A549 (cell line): Measurements from ENCODE around the gene ULK4. TPM values are rescaled to one million over a fixed set of nuclear protein-coding genes. Genes with fewer than 3 reads are reported as not detected.

Source experiments
- ATAC-seq, 2 experiments: fragments of 200-7000 bp in 1 of 2; fragments of >200 bp in 1 of 2; cut with Nextera tagmentation in 1 of 2; cut with Tn5 transposase in 1 of 2; 3 replicates each; pipeline versions ENCODE4 v1.8.0 to v1.9.1; 2018 to 2020; ENCODE audit warnings: mild to moderate bottlenecking in 1 of 2, moderate library complexity in 1 of 2
- CTCF ChIA-PET: fragments of 300-600 bp; sonication (Branson Sonifier 250); formaldehyde crosslinking; extraction: SDS; loops from one replicate; lab custom pipeline; 2021; ENCODE audit warnings: antibody characterized with exemption, inconsistent platforms; lab: Yijun Ruan, JAX
- POLR2A ChIA-PET: fragments of 350-600 bp; formaldehyde crosslinking; extraction: SDS; loops from one replicate; lab custom pipeline; 2021; ENCODE audit warnings: antibody characterized with exemption, inconsistent platforms; lab: Yijun Ruan, JAX
- DNase-seq, 2 experiments: peaks; one replicate each; pipeline versions ENCODE4 v3.0.0 to v3.0.0-alpha.2; 2011 to 2016; ENCODE audit warnings: low read depth in 1 of 2, low spot score in 1 of 2
- FAIRE-seq: peaks from 2 replicates; lab custom pipeline; 2011; peaks lifted over from hg19 to GRCh38; lab: Jason Lieb, UNC
- H3K27ac ChIP-seq, 2 experiments: fragments of >200 bp; sonication (Bioruptor Twin); formaldehyde crosslinking; 3 replicates each; pipeline ENCODE4 v1.5.1; 2016 to 2017
- H3K4me1 ChIP-seq: fragments of >200 bp; sonication (Bioruptor Twin); formaldehyde crosslinking; 3 replicates; pipeline ENCODE4 v1.6.1; 2016
- H3K4me2 ChIP-seq: fragments of >200 bp; sonication (Bioruptor Twin); formaldehyde crosslinking; 3 replicates; pipeline ENCODE4 v1.6.1; 2016
- H3K4me3 ChIP-seq: fragments of >200 bp; sonication (Bioruptor Twin); formaldehyde crosslinking; 3 replicates; pipeline ENCODE4 v1.5.1; 2016
- H3K9me3 ChIP-seq: fragments of >200 bp; sonication (Bioruptor Twin); formaldehyde crosslinking; 3 replicates; pipeline ENCODE4 v1.6.1; 2016
- BHLHE40 ChIP-seq: IDR thresholded peaks from 2 replicates; pipeline ENCODE4 v1.6.1; 2012; ENCODE audit warnings: low read depth, low read length, inconsistent platforms
- CHD2 ChIP-seq: fragments of 150-350 bp; IDR thresholded peaks from 2 replicates; pipeline ENCODE4 v1.6.1; 2014; ENCODE audit warnings: low read length; ENCODE audit not compliant: partially characterized antibody
- EHF ChIP-seq: fragments of 250-450 bp; sonication (Bioruptor Pico); IDR thresholded peaks from 2 replicates; pipeline ENCODE4 v1.5.0; 2020; ENCODE audit warnings: mild to moderate bottlenecking
- EHMT2 ChIP-seq: fragments of 200-600 bp; sonication (generic); IDR thresholded peaks from 2 replicates; pipeline ENCODE4 v1.6.1; 2016; ENCODE audit warnings: antibody characterized with exemption, low read depth, mild to moderate bottlenecking, moderate library complexity
- ESRRA ChIP-seq: fragments of 150-350 bp; IDR thresholded peaks from 2 replicates; pipeline ENCODE4 v1.6.1; 2014; ENCODE audit warnings: mild to moderate bottlenecking, low read length, borderline replicate concordance
- HDAC2 ChIP-seq: fragments of 200-600 bp; sonication (generic); IDR thresholded peaks from 2 replicates; pipeline ENCODE4 v1.6.1; 2016
- HOXB13 ChIP-seq: fragments of 250-450 bp; sonication (Bioruptor Pico); IDR thresholded peaks from 2 replicates; pipeline ENCODE4 v1.5.0; 2020; ENCODE audit warnings: low read depth, mild to moderate bottlenecking, moderate library complexity
- JUN ChIP-seq, 2 experiments: fragments of >200 bp; sonication (Bioruptor Twin); formaldehyde crosslinking; IDR thresholded peaks; 2 replicates in 1 of 2; 3 replicates in 1 of 2; pipeline ENCODE4 v1.6.1; 2016 to 2017
- KDM1A ChIP-seq: fragments of 200-600 bp; sonication (generic); IDR thresholded peaks from 2 replicates; pipeline ENCODE4 v1.6.1; 2016; ENCODE audit warnings: low read depth, mild to moderate bottlenecking
- MAZ ChIP-seq: fragments of 150-350 bp; IDR thresholded peaks from 2 replicates; pipeline ENCODE4 v1.6.1; 2014; ENCODE audit warnings: antibody characterized with exemption, low read depth, low read length, borderline replicate concordance
- MYC ChIP-seq: IDR thresholded peaks from 2 replicates; pipeline ENCODE4 v1.6.1; 2012; ENCODE audit warnings: mild to moderate bottlenecking, inconsistent platforms, low read length, improper control_type of control experiment, borderline replicate concordance
- NFE2L2 ChIP-seq: fragments of 150-350 bp; conservative IDR thresholded peaks from 2 replicates; pipeline ENCODE4 v1.6.1; 2014; ENCODE audit warnings: low read length
- NR3C1 ChIP-seq: fragments of >200 bp; sonication (Bioruptor Twin); formaldehyde crosslinking; IDR thresholded peaks from 3 replicates; pipeline ENCODE4 v1.6.1; 2017
- POLR2AphosphoS2 ChIP-seq: conservative IDR thresholded peaks from 2 replicates; pipeline ENCODE4 v1.6.1; 2012; ENCODE audit warnings: low read length, improper control_type of control experiment, inconsistent platforms
- RAD21 ChIP-seq, 2 experiments: fragments of >200 bp in 1 of 2; sonication (Bioruptor Twin) in 1 of 2; formaldehyde crosslinking in 1 of 2; IDR thresholded peaks in 1 of 2; conservative IDR thresholded peaks in 1 of 2; 2 replicates in 1 of 2; 3 replicates in 1 of 2; pipeline ENCODE4 v1.6.1; 2012 to 2018; ENCODE audit warnings: inconsistent platforms in 1 of 2
- RCOR1 ChIP-seq: fragments of 150-350 bp; IDR thresholded peaks from 2 replicates; pipeline ENCODE4 v1.6.1; 2014; ENCODE audit warnings: antibody characterized with exemption, low read length, low read depth
- RFX5 ChIP-seq: fragments of 450-650 bp; IDR thresholded peaks from 2 replicates; pipeline ENCODE4 v1.7.1; 2014; ENCODE audit warnings: antibody characterized with exemption, mild to moderate bottlenecking, moderate library complexity
- TP53 ChIP-seq: fragments of 250-450 bp; sonication (Bioruptor Pico); IDR thresholded peaks from 2 replicates; pipeline ENCODE4 v1.5.0; 2021; ENCODE audit warnings: mild to moderate bottlenecking, moderate library complexity
- ZC3H11A ChIP-seq: fragments of 450-650 bp; IDR thresholded peaks from 2 replicates; pipeline ENCODE4 v1.6.1; 2014; ENCODE audit warnings: antibody characterized with exemption, mild to moderate bottlenecking
- ZFP36 ChIP-seq: fragments of 450-650 bp; IDR thresholded peaks from 2 replicates; pipeline ENCODE4 v1.6.1; 2014; ENCODE audit warnings: borderline replicate concordance; ENCODE audit not compliant: partially characterized antibody
- ZNF302 ChIP-seq: fragments of 250-450 bp; sonication (Bioruptor Pico); IDR thresholded peaks from 2 replicates; pipeline ENCODE4 v1.9.0; 2021; ENCODE audit warnings: inconsistent platforms, mild to moderate bottlenecking, moderate library complexity
- WGBS: methylation state at CpG from one replicate; pipeline ENCODE4 v1.1.6; 2017; ENCODE audit errors: missing lambda C conversion rate; 5-methylcytosine and 5-hydroxymethylcytosine counted together
- polyA plus RNA-seq, 4 experiments: library from polyadenylated mRNA; depleted of rRNA in 3 of 4; stranded (reverse); fragments of >200 nt; fragmentation: RNase III in 1 of 4; extraction: RNeasy Plus Mini Kit Qiagen cat#74134 plus additional on column Dnase treatment in 1 of 4; gene quantifications; 2 replicates in 3 of 4; 3 replicates in 1 of 4; pipeline ENCODE4 v1.2.3, GENCODE V29; 2011 to 2017
- TF ChIP-seq, protein P1 (sequence below): fragments of 250-450 bp; sonication (Bioruptor Pico); IDR thresholded peaks from 2 replicates; pipeline ENCODE4 v1.5.0; 2020; ENCODE audit warnings: low read depth, mild to moderate bottlenecking, moderate library complexity
- TF ChIP-seq, protein P2 (sequence below): IDR thresholded peaks from 2 replicates; pipeline ENCODE4 v1.6.1; 2012
- TF ChIP-seq, protein P3 (sequence below): fragments of >200 bp; sonication (Bioruptor Twin); formaldehyde crosslinking; IDR thresholded peaks from 3 replicates; pipeline ENCODE4 v1.5.1; 2016
- TF ChIP-seq, protein P4 (sequence below): fragments of >200 bp; sonication (Bioruptor Twin); formaldehyde crosslinking; IDR thresholded peaks from 2 replicates; pipeline ENCODE4 v1.6.1; 2016
- TF ChIP-seq, protein P5 (sequence below): fragments of 450-650 bp; IDR thresholded peaks from 2 replicates; pipeline ENCODE4 v1.6.1; 2014; ENCODE audit warnings: antibody characterized with exemption

ULK4 gene
- polyA plus RNA-seq, 2 of the 4 experiments (the other 2 are of a cell fraction), result 4.9 to 7.7 TPM

DNA sequence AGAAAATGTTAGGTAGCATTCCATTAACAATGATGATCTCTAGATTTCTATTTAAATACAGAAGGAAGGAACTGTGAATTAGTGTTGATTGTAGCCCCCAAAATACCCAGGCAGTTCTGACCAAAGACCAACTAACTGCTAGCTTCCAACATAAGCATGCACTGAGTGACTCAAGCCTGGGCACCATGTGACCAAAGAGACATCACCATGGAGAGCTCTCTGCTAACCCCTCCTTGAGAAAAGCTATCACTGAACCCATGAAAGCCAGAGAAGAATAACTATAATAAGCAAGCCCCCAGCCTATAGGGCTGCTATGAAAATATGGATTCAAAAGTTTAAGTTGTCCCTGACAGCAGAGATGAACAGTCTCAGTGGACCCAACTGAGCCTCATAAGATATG, 310.2 kb downstream of the ULK4 start:
- TF ChIP-seq JUN (IDR thresholded peaks at IDR 0.05) (no peak), POLR2AphosphoS2 (no peak), HDAC2 (no peak), ESRRA (no peak), BHLHE40 (no peak), CHD2 (no peak), EHMT2 (no peak), NFE2L2 (no peak), RCOR1 (no peak), TP53 (CRISPR knock-in tag) (no peak), ZNF302 (CRISPR knock-in tag) (no peak), ZC3H11A (no peak), NR3C1 (no peak), KDM1A (no peak)
- TF ChIP-seq, protein P1, sequence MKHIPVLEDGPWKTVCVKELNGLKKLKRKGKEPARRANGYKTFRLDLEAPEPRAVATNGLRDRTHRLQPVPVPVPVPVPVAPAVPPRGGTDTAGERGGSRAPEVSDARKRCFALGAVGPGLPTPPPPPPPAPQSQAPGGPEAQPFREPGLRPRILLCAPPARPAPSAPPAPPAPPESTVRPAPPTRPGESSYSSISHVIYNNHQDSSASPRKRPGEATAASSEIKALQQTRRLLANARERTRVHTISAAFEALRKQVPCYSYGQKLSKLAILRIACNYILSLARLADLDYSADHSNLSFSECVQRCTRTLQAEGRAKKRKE (CRISPR knock-in tag), result no peak
- TF ChIP-seq, protein P2, sequence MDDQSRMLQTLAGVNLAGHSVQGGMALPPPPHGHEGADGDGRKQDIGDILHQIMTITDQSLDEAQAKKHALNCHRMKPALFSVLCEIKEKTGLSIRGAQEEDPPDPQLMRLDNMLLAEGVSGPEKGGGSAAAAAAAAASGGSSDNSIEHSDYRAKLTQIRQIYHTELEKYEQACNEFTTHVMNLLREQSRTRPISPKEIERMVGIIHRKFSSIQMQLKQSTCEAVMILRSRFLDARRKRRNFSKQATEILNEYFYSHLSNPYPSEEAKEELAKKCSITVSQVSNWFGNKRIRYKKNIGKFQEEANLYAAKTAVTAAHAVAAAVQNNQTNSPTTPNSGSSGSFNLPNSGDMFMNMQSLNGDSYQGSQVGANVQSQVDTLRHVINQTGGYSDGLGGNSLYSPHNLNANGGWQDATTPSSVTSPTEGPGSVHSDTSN, result no peak
- TF ChIP-seq, protein P3, sequence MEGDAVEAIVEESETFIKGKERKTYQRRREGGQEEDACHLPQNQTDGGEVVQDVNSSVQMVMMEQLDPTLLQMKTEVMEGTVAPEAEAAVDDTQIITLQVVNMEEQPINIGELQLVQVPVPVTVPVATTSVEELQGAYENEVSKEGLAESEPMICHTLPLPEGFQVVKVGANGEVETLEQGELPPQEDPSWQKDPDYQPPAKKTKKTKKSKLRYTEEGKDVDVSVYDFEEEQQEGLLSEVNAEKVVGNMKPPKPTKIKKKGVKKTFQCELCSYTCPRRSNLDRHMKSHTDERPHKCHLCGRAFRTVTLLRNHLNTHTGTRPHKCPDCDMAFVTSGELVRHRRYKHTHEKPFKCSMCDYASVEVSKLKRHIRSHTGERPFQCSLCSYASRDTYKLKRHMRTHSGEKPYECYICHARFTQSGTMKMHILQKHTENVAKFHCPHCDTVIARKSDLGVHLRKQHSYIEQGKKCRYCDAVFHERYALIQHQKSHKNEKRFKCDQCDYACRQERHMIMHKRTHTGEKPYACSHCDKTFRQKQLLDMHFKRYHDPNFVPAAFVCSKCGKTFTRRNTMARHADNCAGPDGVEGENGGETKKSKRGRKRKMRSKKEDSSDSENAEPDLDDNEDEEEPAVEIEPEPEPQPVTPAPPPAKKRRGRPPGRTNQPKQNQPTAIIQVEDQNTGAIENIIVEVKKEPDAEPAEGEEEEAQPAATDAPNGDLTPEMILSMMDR, result no peak
- ATAC-seq (no peak), DNase-seq (no peak), FAIRE-seq (no peak)
- ChIA-PET CTCF (no interaction called here), POLR2A (no interaction called here)
- no peaks in the 10 kb centered on the region for H3K9me3 ChIP-seq
- no peak overlapping the region for H3K4me2 ChIP-seq
- H3K27ac ChIP-seq, result no peak overlapping the region
- no peaks in the 10 kb centered on the region for H3K4me1 ChIP-seq
- no peak overlapping the region for H3K4me3 ChIP-seq

DNA sequence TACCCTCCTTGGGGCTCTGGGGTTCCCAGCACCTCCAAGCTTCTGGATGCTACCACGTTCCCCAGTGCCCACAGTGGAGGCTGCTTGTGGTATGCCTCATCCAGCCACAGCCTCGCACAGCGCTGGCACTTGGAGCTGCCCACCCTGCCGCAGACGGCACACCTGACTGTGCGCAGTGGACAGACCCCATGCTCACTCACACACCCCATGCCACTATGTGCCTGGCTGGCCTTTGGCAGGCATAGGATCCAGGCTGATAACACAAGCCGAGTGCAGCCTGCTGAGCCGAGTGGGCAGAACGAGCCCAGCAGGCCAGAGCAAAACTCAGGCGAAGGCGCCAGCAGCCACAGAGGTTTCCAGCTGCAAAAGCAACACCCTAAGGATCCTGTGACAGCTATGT, 311.5 kb downstream of the ULK4 start:
- Histone ChIP-seq H3K4me2 (no peak overlapping the region), H3K9me3 (no peaks in the 10 kb centered on the region), H3K4me3 (no peak overlapping the region), H3K4me1 (no peaks in the 10 kb centered on the region), H3K27ac (no peak overlapping the region)
- FAIRE-seq (no peak), ATAC-seq (no peak), DNase-seq (no peak)
- POLR2A ChIA-PET, result no interaction called here
- CTCF ChIA-PET, result interaction anchor here (1.3 kb wide), 1 partner anchor 1070 kb away, joined by 3 read pairs; no protein-coding TSS in a partner anchor
- 62% methylated on average over 8 of the region's 11 CpGs for WGBS
- TF ChIP-seq, protein P4, sequence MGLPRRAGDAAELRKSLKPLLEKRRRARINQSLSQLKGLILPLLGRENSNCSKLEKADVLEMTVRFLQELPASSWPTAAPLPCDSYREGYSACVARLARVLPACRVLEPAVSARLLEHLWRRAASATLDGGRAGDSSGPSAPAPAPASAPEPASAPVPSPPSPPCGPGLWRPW, result no peak
- no peak for TF ChIP-seq EHF (CRISPR knock-in tag)
- no peak for TF ChIP-seq HOXB13 (CRISPR knock-in tag)
- no peak for TF ChIP-seq RAD21 (conservative IDR thresholded peaks at IDR 0.05 in 1 of 2, IDR thresholded peaks at IDR 0.05 in 1 of 2)
- TF ChIP-seq, protein P5, sequence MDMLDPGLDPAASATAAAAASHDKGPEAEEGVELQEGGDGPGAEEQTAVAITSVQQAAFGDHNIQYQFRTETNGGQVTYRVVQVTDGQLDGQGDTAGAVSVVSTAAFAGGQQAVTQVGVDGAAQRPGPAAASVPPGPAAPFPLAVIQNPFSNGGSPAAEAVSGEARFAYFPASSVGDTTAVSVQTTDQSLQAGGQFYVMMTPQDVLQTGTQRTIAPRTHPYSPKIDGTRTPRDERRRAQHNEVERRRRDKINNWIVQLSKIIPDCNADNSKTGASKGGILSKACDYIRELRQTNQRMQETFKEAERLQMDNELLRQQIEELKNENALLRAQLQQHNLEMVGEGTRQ, result no peak
- TF ChIP-seq MYC, result no peak
- no peak for TF ChIP-seq KDM1A
- no peak for TF ChIP-seq RFX5
- no peak for TF ChIP-seq MAZ
- TF ChIP-seq CHD2, result no peak
- no peak for TF ChIP-seq NR3C1
- TF ChIP-seq ZFP36, result no peak
- no peak for TF ChIP-seq NFE2L2
